CMK (cell line): ENCODE measurements around the gene SLC39A6.
A peak's percentile ranks its signal among the peaks of the same experiment; 100 is the strongest.
"Not testable (repeated sequence)": the region's sequence is repeated elsewhere in the genome, so short reads cannot be mapped to it uniquely, and the experiment has no call there.

Source experiments
- DNase-seq: peaks from one replicate; pipeline ENCODE4 v3.0.0-alpha.2; 2010; ENCODE audit warnings: low read depth

The SLC39A6 gene

DNA sequence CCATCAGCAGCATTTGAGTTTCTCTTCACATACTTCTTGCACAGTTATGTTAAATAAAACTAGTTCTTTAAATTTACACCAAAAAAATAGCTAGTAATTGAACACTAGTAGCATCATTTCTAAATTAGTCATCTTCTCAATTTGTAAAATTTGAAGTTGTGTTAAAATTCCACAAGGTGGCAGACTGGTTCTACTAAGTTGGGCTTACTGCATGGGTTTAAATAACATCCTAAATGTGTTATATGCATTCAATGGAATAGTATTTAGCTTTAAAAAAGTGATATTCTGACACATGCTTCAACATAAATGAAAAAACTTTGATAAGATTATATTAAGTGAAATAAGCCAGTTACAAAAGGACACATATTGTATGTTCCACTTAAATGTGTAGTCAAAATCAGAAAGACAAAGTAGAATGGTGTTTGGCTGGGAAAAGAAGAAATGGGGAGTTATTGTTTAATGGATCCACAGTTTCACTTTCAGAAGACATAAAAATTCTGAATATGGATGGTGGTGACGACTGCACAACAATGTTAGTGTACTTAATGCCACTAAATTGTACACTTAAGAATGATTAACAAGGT is 33.1 kb downstream of the SLC39A6 start:
- DNase-seq: peak; percentile 2

DNA sequence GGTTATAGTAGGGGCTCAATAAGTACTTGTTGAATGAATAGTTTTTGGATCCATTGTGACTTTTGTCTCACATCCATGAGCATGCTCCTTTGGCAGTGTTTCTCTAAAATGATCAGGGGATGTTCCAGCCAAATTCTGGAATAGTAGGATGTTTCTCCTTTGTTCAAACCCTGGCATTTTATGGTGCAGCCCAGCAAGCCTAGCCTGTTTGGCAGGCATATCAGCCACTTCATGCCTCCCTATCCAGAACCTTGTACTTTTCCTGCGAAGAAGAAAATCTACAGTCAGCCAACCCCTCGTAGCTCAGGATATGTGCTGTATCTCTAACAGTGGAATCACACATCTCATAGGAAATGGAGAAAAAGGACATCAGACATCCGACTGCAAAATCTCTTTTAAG is 34.7 kb downstream of the SLC39A6 start:
- DNase-seq: no peak

DNA sequence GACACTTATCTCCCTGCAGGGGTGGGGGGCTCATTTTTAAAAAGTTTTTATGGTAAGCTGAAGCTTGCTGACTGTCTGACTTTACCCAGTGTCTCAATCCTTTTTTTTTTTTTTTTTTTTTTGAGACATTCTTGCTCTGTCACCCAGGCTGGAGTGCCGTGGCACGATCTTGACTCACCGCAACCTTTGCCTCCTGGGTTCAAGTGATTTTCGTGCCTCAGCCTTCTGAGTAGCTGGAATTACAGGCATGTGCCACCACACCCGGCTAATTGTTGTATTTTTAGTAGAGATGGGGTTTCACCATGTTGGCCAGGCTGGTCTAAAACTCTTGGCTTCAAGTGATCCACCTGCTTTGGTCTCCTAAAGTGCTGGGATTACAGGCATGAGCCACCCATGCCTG is 37.0 kb downstream of the SLC39A6 start:
- DNase-seq: not testable (repeated sequence)

DNA sequence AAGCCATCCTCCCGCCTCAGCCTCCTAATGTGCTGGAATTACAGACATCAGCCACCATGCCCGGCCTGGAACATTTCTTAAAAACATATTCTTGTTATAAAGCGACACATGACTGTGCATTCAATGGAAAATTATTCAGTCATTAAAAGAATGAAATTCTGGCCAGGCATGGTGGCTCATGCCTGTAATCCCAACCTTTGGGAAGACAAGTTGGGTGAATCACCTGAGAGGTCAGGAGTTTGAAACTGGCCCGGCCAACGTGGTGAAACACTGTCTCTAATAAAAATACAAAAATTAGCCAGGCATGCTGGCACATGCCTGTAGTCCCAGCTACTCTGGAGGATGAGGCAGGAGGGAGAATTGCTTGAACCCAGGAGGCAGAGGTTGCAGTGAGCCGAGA is 40.1 kb downstream of the SLC39A6 start:
- DNase-seq: no peak

DNA sequence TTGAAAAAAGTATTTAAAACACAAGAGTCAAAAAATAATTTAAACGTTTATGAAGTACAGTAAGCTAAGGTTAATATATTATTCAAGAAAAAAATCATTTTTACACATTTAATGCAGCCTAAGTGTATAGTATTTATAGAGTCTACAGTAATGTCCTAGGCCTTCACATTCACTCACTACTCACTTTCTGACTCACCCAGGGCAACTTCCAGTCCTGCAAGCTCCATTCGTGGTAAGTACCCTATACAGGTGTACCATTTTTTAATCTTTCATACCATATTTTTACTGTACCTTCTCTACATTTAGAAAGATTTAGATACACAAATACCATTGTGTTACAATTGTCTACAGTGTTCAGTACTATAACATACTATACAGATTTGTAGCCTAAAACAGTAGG is 40.9 kb downstream of the SLC39A6 start:
- no peak for DNase-seq

DNA sequence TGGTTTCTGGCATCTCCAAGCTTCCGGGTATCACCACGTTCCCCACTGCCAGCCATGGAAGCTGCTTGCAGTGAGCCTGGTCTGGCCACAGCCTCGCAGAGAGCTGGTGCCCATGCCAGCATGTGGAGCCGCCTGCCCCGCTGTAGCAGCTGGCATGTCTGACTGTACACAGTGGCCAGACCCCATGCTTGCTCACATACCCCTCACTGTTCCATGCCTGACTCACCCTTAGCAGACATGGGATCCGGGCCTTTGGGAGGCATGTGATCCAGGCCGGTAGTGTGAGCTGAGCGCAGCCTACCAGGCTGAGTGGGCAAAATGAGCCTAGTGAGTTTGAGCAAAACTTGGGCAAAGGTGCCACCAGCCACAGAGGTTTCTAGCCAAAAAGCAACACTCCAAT is 43.0 kb downstream of the SLC39A6 start:
- no peak for DNase-seq

DNA sequence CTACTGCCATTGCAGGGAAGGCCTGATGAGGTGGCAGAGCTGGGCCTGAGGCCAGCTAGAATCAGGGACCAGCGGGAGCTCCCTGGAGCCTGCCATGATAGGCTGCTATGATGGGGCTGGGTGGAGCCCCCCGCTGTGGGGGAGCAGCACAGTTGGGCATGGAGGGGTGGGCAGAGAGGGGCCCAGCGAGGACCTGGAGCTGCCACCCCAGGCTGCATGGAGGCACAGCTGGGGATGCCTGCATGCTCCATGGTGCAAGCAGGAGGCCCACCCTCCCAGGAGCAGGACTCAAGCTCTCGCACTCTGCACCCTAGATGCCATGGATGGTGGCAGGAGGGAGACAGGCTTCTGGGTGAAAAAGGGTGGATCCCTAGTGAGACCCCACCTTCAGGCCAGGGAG is 43.9 kb downstream of the SLC39A6 start:
- DNase-seq: no peak

DNA sequence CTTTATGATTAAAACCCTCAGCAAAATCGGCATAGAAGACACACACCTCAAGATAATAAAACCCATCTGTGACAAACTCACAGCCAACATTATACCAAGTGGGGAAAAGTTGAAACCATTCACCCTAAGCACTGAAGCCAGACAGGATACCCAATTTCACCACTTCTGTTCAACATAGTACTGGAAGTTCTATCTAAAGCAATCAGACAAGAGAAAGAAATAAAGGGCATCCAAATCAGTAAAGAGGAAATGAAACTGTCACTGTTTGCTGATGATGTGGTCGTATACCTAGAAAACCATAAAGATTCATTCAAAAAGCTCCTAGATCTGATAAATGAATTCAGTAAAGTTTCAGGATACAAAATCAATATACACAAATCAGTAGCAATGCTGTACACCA is 45.4 kb downstream of the SLC39A6 start:
- DNase-seq: no peak

DNA sequence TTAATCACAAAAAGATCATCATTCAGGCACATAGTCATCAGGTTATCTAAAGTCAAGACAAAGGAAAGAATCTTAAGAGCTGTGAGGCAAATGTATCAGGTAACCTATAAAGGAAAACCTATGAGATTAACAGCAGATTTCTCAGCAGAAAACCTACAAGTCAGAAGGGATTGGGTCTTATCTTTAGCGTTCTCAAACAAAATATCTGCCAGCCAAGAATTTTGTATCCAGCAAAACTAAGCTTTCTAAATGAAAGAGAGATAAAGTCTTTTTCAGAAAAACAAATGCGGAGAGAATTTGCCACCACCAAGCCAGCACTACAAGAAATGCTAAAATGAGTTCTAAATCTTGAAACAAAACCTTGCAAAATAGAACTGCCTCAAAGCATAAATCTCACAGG is 48.0 kb downstream of the SLC39A6 start:
- DNase-seq: not testable (repeated sequence)

DNA sequence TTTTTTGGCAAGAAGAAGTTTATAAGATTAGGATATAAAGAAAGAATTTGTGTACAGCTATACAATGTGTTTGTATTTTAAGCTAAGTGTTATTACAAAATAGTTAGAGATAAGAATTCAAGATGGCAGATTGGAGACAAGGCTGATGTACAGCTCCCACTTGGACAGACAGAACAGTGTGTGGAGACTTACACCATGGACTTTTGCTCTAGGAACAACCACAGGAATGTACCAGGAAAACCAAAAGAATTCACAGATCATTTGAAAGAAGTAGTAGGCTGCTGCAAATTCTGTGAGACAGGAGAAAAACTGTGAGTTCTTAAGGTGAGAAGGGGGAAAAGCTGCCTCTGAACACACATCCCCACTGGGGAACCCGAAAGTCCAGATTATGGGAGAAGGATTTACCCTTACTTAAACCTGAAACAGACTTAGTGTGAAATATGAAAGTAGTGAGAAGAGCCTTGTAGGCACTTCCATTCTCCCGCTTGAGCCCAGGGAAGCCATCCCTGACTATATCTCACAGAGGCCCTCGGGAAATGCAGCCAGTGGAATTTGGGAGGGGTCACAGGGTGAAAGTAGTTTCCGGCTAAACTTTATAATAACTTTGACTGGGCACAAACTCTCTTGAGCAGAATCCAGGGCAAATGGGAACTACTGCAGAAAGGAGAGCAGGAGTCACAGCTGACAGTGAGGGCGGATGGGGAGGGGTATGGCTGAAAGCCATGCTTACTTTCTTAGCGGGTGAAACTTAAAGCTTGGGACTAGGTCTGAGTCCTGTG is 50.2 kb downstream of the SLC39A6 start:
- no peak for DNase-seq

DNA sequence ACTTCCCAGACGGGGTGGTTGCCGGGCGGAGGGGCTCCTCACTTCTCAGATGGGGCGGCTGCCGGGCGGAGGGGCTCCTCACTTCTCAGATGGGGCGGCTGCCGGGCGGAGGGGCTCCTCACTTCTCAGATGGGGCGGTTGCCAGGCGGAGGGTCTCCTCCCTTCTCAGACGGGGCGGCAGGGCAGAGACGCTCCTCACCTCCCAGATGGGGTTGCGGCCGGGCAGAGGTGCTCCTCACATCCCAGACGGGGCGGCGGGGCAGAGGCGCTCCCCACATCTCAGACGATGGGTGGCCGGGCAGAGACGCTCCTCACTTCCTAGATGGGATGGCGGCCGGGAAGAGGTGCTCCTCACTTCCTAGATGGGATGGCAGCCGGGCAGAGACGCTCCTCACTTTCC is 51.4 kb downstream of the SLC39A6 start:
- not testable (repeated sequence) for DNase-seq

DNA sequence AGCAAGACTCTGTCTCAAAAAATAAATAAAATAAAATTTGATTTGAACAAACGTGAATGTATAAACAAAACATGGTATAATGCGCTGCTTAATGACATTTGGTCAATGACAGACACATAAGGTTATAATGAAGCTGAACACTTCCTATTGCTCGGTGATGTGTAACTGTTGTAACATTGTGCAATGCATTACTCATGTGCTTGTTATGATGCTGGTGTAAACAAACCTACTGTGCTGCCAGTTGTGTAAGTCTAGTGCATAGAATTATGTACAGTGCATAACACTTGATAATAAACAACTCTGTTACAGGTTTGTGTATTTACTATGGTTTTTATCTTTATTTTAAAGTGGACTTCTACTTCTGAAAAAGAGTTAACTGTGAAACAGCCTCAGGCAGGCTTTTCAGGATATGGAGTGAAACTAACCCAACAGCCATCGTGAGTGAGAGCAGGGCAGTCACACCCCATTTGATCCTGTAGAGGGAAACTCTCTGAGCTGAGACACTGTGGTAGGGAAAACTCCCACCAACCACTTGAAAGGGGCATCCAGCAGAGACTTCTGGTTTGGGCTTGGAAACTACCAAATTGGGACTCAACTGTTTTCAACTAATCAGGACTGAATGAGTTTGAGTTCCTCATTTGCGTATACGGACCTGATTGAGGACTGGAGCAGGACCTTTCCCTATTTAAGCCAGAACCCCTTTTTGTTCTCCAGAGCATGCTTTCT is 53.1 kb downstream of the SLC39A6 start:
- DNase-seq: no peak

DNA sequence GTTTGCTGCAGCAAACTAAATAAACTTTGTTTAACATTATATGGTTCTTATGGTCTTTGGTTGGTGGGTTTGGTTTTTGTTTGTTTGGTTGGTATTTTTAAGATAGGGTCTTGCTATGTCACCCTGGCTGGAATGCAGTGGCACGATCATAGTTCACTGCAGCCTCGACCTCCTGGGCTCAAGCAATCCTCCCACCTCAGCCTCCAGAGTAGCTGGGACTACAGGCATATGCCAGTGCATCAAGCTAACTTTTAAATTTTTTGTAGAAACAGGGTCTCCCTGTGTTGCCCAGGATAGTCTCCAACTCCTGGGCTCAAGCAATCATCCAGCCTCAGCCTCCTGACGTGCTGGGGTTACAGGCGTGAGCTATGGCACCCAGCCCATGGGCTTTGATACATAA is 54.7 kb downstream of the SLC39A6 start:
- no peak for DNase-seq

DNA sequence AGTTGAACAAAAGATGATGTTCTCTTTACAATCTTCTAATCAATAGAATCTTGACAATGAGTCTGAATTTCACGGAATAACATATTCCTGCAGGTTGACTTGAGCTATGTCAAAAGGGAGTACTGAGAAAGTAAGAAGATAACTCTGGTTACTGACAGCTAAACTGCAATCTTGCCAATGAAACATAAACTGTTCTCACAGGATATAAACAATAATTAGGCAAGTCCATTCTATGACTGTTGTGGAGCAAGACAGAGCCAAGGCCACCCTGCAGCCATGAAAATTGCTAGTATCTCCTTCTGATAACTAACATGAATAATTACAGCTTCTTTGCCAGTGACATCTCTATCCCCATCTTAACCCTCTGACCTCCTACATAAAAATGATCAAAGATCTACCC is 55.5 kb downstream of the SLC39A6 start:
- DNase-seq: no peak

DNA sequence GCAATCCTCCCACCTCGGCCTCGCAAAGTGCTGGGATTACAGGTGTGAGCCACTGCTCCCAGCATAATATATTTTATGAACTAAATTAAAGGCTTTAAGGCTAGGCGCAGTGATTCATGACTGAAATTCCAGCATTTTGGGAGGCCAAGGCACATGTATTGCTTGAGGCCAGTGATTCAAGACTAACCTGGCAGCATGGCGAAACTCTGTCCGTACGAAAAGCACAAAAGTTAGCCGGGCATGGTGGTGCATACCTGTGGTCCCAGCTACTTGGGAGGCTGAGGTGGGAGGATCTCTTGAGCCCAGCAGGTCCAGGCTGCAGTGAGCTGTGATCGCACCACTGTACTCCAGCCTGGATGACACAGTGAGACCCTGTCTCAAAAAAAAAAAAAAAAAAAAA is 56.7 kb downstream of the SLC39A6 start:
- DNase-seq: not testable (repeated sequence)

DNA sequence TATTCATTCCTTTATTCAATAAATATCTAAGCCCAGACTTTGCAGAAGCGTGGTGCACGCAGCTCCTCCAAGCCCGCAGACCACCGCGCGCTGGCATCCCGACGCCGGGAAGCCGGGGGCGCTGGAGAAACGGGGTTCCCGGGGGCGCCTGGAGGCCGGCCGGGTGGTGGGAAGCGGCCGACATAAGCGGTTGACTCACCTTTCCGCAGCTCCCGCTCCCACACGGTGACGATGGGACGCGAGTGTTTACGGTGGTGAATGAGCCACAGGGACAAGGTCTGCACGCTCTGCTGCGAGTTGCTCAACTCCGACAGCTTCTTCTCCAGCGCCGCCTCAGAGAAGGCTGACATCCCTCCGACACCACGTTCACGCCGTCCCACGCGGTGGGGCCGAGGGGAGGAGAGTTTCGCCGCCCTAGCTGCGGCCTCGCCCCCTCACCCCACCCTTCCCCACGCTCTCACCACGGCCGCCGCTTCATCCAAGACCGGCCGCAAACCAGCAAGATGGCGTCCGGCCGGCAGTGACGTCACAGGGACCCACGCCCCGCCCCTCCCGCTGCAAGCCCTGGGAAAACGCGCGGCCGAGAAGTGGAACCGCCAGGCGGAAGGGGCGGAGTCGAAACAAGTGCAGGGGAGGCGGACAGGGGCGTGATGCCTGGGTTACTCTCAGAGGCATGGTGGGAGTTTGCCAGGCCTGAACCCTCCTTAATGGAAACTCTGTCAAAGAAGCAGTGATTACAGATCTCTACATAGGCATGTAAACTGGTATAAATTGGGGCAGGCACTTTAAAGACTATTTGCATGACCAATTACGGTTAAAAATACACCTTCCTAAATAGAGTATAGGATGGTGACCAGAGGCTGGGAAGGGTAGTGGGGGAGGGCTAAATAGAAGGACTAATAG is 61.8 kb downstream of the SLC39A6 start, which contains the start of gene RPRD1A:
RPRD1A (minus strand) TSS at position 505 of the 903 bp plus-strand sequence; CDS start at position 350, 155 bp downstream.
- peak; percentile 71 for DNase-seq

DNA sequence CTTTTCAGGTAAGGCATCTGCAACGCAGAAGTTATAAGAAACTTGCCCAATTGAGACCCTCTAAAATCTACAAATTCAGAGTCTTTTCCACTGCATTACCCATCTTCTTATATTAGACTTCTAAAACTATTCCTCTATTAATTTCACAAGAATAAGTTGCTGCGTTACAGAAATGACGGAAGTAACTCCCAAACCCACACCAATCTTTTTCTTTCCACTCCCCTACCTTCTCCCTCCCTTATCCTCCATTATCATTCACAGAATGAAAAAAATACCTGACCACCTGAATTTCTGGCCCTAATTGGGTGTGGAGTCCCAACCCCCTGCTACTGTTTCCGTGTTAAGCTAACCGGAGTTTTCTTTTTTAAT is 62.5 kb downstream of the SLC39A6 start:
- DNase-seq: no peak

DNA sequence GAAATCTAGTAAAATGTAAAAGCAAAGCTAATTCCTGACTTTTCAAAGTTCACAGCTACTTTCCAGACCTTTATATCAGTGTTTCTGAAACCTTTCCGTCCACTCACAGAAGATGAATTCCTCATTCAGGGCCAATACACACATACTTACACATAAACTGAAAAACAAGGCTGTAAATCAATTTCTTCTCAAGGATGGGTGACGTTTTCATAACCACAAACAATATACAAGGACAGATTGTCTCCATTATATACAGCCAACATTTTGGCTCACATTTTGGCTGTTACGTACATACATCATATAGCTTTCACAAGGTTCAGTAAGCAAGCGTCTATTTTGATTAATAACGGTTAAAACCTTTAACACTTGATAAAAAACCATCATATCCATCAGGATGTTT is 63.1 kb downstream of the SLC39A6 start:
- DNase-seq: no peak

DNA sequence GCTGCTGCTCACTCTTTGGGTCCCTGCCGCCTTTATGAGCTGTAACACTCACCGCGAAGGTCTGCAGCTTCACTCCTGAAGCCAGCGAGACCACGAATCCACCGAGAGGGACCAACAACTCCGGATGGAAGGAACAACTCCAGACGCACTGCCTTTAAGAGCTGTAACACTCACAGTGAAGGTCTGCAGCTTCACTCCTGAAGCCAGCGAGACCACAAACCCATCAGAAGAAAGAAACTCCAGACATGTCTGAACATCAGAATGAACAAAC is 64.4 kb downstream of the SLC39A6 start:
- not testable (repeated sequence) for DNase-seq

DNA sequence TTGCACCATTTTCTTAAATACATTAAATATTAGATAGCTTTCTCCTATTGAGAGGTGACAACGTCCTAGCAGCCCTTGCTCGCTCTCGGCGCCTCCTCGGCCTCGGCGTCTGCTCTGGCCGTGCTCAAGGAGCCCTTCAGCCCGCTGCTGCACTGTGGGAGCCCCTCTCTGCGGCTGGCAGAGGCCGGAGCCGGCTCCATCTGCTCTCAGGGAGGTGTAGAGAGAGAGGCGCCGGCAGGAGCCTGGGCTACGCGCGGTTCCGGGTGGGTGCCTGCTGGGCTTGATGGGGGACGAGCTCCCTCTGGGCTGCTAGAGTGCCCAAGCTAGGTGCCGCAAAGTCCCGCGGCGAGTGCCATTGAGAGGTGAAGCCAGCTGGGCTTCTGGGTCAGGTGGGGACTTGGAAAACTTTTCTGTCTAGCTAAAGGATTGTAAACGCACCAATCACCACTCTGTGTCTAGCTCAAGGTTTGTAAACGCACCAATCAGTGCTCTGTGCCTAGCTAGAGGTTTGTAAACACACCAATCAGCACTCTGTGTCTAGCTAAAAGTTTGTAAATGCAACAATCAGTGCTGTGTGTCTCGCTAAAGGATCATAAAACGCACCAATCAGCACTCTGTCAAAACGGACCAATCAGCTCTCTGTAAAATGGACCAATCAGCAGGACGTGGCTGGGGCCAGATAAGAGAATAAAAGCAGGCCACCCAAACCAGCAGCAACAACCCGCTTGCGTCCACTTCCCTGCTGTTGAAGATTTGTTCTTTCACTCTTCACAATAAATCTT is 64.9 kb downstream of the SLC39A6 start:
- no peak for DNase-seq

DNA sequence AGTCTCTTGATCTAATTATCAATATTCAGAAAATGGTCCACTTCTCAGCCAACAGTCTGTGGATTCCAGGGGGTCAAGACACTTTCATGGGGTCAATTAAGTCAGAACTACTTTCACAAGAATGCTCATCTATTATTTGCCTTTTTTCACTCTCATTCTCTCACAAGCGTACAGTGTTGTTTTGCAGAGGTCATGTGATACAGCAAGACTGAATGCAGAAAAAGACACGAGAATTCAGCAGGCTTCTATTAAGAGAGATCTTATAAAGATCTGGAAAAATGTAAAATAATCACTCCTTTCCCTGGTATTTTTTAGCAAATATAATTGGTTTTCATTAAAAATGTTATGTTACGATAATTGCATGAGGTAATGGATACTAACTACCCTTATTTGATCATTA is 70.5 kb downstream of the SLC39A6 start:
- no peak for DNase-seq
